ENCODE data around the gene LCE5A.

- TF ChIP-seq TAF1 (IDR thresholded peaks at IDR 0.05; ENCODE audit: control insufficient read depth, extremely low read depth, insufficient read depth, low read length, severe bottlenecking) (no peak), STAT6 (CRISPR knock-in tag; IDR thresholded peaks at IDR 0.05) (no peak), ELF1 (tag; IDR thresholded peaks at IDR 0.05) (no peak), FOXM1 (IDR thresholded peaks at IDR 0.05; ENCODE audit: low read depth) (no peak), FOXM1 (CRISPR knock-in tag; IDR thresholded peaks at IDR 0.05; ENCODE audit: low read depth) (no peak), ARID4B (CRISPR knock-in tag; IDR thresholded peaks at IDR 0.05) (no peak), CBX5 (IDR thresholded peaks at IDR 0.05; ENCODE audit: borderline replicate concordance, low read depth) (no peak), TBL1XR1 (IDR thresholded peaks at IDR 0.05; ENCODE audit: low read length in 2 of 2) (no peak), EP300 (IDR thresholded peaks at IDR 0.05; ENCODE audit: low read length) (no peak), ZNF175 (CRISPR knock-in tag; IDR thresholded peaks at IDR 0.05; ENCODE audit: low read depth) (no peak), KLF16 (IDR thresholded peaks at IDR 0.05) (no peak), JUND (IDR thresholded peaks at IDR 0.05; ENCODE audit: borderline replicate concordance, low read depth, low read length) (no peak), JUND (tag; IDR thresholded peaks at IDR 0.05; ENCODE audit: borderline replicate concordance, low read depth, low read length) (no peak)
Observed at GRCh38 chr1:152505083-152505482, 5.5 kb upstream of the LCE5A start.
